Thoracic aorta endothelial cell (primary cell): ENCODE measurements around the gene VPS33A. TPM values are rescaled to one million over a fixed set of nuclear protein-coding genes. Genes with fewer than 3 reads are reported as not detected.

Experiments
- small RNA-seq: library from RNA; depleted of rRNA; stranded (forward); fragments of <200 nt; gene quantifications from one replicate; pipeline ENCODE3, GENCODE V24; 2012
- total RNA-seq: library from RNA; depleted of rRNA; stranded (reverse); fragments of >200 nt; gene quantifications from 2 replicates; pipeline ENCODE4 v1.2.3, GENCODE V29; 2012

VPS33A gene
- total RNA-seq: 22.5 and 23.8 TPM in 2 replicates

GRCh38 chr12:122266230-122266901, at the start of gene VPS33A:
Gene VPS33A (minus strand): TSS chr12:122266494. CDS start chr12:122266408, 86 bp downstream.

GRCh38 chr12:122225683-122226365, 40.5 kb downstream of the VPS33A start, which contains the start of gene DIABLO:
Gene DIABLO (minus strand): TSS chr12:122226052. CDS start chr12:122226014, 38 bp downstream.

GRCh38 chr12:122203301-122204166, 62.8 kb downstream of the VPS33A start, which contains the start of gene B3GNT4:
Gene B3GNT4 (plus strand): TSS chr12:122203709. CDS start chr12:122204619, 910 bp downstream.

GRCh38 chr12:122182887-122183587, 83.3 kb downstream of the VPS33A start, which contains the start of gene LRRC43:
Gene LRRC43 (plus strand): TSS chr12:122183123. CDS start chr12:122183145, 22 bp downstream.

Small RNA genes within 50 kb of the gene (small RNA-seq; reads per million reads assigned to genes)
- gene DIABLO: 0.84 reads per million, percentile 12 among the genes with 10 or more reads in this experiment

Other genes starting within 250 kb of the VPS33A start
- gene BCL7A, start 244.6 kb downstream of the VPS33A start, total RNA-seq: 7.0 and 10.6 TPM in 2 replicates
- gene MLXIP, start 187.7 kb downstream of the VPS33A start, total RNA-seq: 28.8 and 32.8 TPM in 2 replicates
- gene IL31, start 92.3 kb downstream of the VPS33A start, total RNA-seq: not detected in 2 replicates
- gene LRRC43, start 83.4 kb downstream of the VPS33A start, total RNA-seq: 0.57 and 2.0 TPM in 2 replicates
- gene B3GNT4, start 62.8 kb downstream of the VPS33A start, total RNA-seq: not detected in 2 replicates
- 49.3 and 62.8 TPM in 2 replicates for gene DIABLO, start 40.4 kb downstream of the VPS33A start, total RNA-seq
- gene CLIP1, start 156.2 kb upstream of the VPS33A start, total RNA-seq: 70.4 and 86.7 TPM in 2 replicates
- gene ZCCHC8, start 234.4 kb upstream of the VPS33A start, total RNA-seq: 30.6 and 32.0 TPM in 2 replicates